SK-N-SH (cell line): Measurements from ENCODE around the gene ANKRD33B.

Experiments
- EP300 ChIP-seq, 2 experiments: IDR thresholded peaks; 2 replicates each; pipeline versions ENCODE4 v1.4.0 to v1.6.1; 2012; ENCODE audit warnings: borderline replicate concordance in 1 of 2, low read depth in 1 of 2, low read length in 1 of 2
- FOXM1 ChIP-seq: IDR thresholded peaks from 2 replicates; pipeline ENCODE4 v1.4.0; 2012; ENCODE audit warnings: low read depth, mild to moderate bottlenecking
- GABPA ChIP-seq: IDR thresholded peaks from 2 replicates; pipeline ENCODE4 v1.4.0; 2012; ENCODE audit warnings: low read depth, mild to moderate bottlenecking
- GATA2 ChIP-seq: sonication (generic); formaldehyde crosslinking; IDR thresholded peaks from 2 replicates; pipeline ENCODE4 v1.5.0; 2020; ENCODE audit warnings: mild to moderate bottlenecking, missing genetic modification reagents
- JUND ChIP-seq: IDR thresholded peaks from 2 replicates; pipeline ENCODE4 v1.4.0; 2012
- POLR2AphosphoS5 ChIP-seq: IDR thresholded peaks from 2 replicates; pipeline ENCODE4 v1.6.1; 2012; ENCODE audit warnings: low read depth, low read length
- RFX5 ChIP-seq: IDR thresholded peaks from 2 replicates; pipeline ENCODE4 v1.6.1; 2012; ENCODE audit warnings: mild to moderate bottlenecking, improper control_type of control experiment, low read length
- TAF1 ChIP-seq: IDR thresholded peaks from 2 replicates; pipeline ENCODE4 v1.6.1; 2012; ENCODE audit warnings: low read depth, mild to moderate bottlenecking, low read length, moderate library complexity, borderline replicate concordance
- TF ChIP-seq, protein P1 (sequence below): fragments of 200-600 bp; sonication (generic); IDR thresholded peaks from 2 replicates; pipeline ENCODE4 v1.6.1; 2017; ENCODE audit warnings: antibody characterized with exemption, mild to moderate bottlenecking, moderate library complexity
- TF ChIP-seq, protein P2 (sequence below): fragments of 150-350 bp; IDR thresholded peaks from 2 replicates; pipeline ENCODE4 v1.6.1; 2017; ENCODE audit warnings: antibody characterized with exemption, low read length, low read depth, borderline replicate concordance
- TF ChIP-seq, protein P3 (sequence below): fragments of 150-350 bp; IDR thresholded peaks from 2 replicates; pipeline ENCODE4 v1.6.1; 2016; ENCODE audit warnings: mild to moderate bottlenecking, low read depth, low read length
- TF ChIP-seq, protein P4 (sequence below): IDR thresholded peaks from 2 replicates; pipeline ENCODE4 v1.4.0; 2012; ENCODE audit warnings: low read depth, borderline replicate concordance

DNA sequence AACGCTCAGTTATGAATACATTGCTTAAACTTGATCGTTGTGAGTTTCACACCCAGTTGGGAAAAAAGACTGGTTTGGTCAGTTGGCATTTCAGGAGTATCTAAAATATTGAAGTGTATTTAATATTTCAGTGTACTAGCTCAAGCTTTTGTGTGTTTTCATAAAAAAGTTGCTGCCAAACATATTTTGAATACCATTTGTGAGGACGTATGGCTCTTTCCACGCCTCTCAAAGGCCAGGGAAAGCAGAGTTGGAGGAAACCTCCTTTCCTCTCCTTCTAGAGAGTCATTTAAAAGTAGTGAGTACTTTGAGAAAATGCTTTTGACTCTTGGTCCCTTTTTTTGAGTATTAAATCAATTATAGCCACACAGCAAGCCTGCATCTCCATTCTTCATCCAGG lies 43.2 kb upstream of the ANKRD33B start:
- TF ChIP-seq, protein P1, sequence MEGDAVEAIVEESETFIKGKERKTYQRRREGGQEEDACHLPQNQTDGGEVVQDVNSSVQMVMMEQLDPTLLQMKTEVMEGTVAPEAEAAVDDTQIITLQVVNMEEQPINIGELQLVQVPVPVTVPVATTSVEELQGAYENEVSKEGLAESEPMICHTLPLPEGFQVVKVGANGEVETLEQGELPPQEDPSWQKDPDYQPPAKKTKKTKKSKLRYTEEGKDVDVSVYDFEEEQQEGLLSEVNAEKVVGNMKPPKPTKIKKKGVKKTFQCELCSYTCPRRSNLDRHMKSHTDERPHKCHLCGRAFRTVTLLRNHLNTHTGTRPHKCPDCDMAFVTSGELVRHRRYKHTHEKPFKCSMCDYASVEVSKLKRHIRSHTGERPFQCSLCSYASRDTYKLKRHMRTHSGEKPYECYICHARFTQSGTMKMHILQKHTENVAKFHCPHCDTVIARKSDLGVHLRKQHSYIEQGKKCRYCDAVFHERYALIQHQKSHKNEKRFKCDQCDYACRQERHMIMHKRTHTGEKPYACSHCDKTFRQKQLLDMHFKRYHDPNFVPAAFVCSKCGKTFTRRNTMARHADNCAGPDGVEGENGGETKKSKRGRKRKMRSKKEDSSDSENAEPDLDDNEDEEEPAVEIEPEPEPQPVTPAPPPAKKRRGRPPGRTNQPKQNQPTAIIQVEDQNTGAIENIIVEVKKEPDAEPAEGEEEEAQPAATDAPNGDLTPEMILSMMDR: no peak
- TF ChIP-seq, protein P2, sequence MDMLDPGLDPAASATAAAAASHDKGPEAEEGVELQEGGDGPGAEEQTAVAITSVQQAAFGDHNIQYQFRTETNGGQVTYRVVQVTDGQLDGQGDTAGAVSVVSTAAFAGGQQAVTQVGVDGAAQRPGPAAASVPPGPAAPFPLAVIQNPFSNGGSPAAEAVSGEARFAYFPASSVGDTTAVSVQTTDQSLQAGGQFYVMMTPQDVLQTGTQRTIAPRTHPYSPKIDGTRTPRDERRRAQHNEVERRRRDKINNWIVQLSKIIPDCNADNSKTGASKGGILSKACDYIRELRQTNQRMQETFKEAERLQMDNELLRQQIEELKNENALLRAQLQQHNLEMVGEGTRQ: no peak
- TF ChIP-seq POLR2AphosphoS5 (no peak), EP300 (IDR thresholded peaks at IDR 0.05; ENCODE audit: borderline replicate concordance in 1 of 2, low read depth in 1 of 2, low read length in 1 of 2) (no peak), GABPA (no peak), GATA2 (CRISPR knock-in tag) (no peak), FOXM1 (no peak), TAF1 (no peak), JUND (no peak), RFX5 (no peak)
- TF ChIP-seq, protein P3, sequence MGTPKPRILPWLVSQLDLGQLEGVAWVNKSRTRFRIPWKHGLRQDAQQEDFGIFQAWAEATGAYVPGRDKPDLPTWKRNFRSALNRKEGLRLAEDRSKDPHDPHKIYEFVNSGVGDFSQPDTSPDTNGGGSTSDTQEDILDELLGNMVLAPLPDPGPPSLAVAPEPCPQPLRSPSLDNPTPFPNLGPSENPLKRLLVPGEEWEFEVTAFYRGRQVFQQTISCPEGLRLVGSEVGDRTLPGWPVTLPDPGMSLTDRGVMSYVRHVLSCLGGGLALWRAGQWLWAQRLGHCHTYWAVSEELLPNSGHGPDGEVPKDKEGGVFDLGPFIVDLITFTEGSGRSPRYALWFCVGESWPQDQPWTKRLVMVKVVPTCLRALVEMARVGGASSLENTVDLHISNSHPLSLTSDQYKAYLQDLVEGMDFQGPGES: no peak
- TF ChIP-seq, protein P4, sequence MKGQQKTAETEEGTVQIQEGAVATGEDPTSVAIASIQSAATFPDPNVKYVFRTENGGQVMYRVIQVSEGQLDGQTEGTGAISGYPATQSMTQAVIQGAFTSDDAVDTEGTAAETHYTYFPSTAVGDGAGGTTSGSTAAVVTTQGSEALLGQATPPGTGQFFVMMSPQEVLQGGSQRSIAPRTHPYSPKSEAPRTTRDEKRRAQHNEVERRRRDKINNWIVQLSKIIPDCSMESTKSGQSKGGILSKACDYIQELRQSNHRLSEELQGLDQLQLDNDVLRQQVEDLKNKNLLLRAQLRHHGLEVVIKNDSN: no peak
